Measurements from ENCODE around the gene CLASP1.

CLASP1 gene

GRCh38 chr2:121502781-121503180 is 146.5 kb downstream of the CLASP1 start:
- TF ChIP-seq, protein P1, sequence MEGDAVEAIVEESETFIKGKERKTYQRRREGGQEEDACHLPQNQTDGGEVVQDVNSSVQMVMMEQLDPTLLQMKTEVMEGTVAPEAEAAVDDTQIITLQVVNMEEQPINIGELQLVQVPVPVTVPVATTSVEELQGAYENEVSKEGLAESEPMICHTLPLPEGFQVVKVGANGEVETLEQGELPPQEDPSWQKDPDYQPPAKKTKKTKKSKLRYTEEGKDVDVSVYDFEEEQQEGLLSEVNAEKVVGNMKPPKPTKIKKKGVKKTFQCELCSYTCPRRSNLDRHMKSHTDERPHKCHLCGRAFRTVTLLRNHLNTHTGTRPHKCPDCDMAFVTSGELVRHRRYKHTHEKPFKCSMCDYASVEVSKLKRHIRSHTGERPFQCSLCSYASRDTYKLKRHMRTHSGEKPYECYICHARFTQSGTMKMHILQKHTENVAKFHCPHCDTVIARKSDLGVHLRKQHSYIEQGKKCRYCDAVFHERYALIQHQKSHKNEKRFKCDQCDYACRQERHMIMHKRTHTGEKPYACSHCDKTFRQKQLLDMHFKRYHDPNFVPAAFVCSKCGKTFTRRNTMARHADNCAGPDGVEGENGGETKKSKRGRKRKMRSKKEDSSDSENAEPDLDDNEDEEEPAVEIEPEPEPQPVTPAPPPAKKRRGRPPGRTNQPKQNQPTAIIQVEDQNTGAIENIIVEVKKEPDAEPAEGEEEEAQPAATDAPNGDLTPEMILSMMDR (IDR thresholded peaks at IDR 0.05) = no peak
- peaks cover 0 to 23% (median 4%) of the 10 kb centered on the region in 4 donors for H3K4me1 ChIP-seq
- H3K9me3 ChIP-seq = no peaks in the 10 kb centered on the region
- no peak overlapping the region for H3K27ac ChIP-seq
- DNase-seq = no peak
- intact Hi-C loops (cut with DNase I; ENCODE audit: low total_unique reads) = no loop called here
- H3K4me3 ChIP-seq = no peak overlapping the region
- peaks cover 8 to 11% (median 10%) of the 10 kb centered on the region in 3 donors for H3K36me3 ChIP-seq
- no peaks in the 10 kb centered on the region for H3K27me3 ChIP-seq

- Histone ChIP-seq H3K9me3 (no peaks in the 10 kb centered on the region), H3K27ac (no peak overlapping the region), H3K27me3 (no peaks in the 10 kb centered on the region), H3K36me3 (peaks cover 8 to 11% (median 10%) of the 10 kb centered on the region in 3 donors), H3K4me1 (peaks cover 0 to 23% (median 4%) of the 10 kb centered on the region in 4 donors), H3K4me3 (no peak overlapping the region)
- TF ChIP-seq, protein P1 (IDR thresholded peaks at IDR 0.05) = no peak
- no peak for DNase-seq
- intact Hi-C loops (cut with DNase I; ENCODE audit: low total_unique reads) = no loop called here
These were observed 147.0 kb downstream of the CLASP1 start for GRCh38 chr2:121502246-121502645.

DNA sequence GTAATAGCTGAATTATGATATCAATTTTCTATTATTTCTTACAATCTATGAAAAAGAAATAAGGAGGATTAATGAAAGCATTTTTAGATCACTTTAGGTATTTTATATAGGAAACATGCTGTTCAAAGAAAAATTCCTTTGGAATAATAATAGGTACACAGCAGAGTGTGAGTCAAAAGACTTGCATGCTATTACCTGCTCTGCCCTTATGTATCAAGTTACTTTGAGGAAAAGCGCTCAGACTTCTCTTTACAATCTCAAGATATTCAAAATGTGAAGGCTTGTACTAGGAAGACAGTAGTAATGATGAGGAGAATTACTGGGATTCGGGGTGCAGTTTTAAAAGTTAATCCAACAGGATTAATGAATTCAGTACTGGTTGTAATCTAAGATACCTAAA is 147.7 kb downstream of the CLASP1 start:
- no peak for DNase-seq
- Histone ChIP-seq H3K27ac (no peak overlapping the region), H3K36me3 (peaks cover 8 to 11% (median 10%) of the 10 kb centered on the region in 3 donors), H3K9me3 (no peaks in the 10 kb centered on the region), H3K4me1 (peaks cover 0 to 23% (median 4%) of the 10 kb centered on the region in 4 donors), H3K27me3 (no peaks in the 10 kb centered on the region), H3K4me3 (no peak overlapping the region)
- intact Hi-C loops (cut with DNase I; ENCODE audit: low total_unique reads) = no loop called here
- TF ChIP-seq, protein P1 (IDR thresholded peaks at IDR 0.05) = no peak

- H3K9me3 ChIP-seq = no peaks in the 10 kb centered on the region
- H3K27ac ChIP-seq = no peak overlapping the region
- DNase-seq = no peak
- peaks cover 0 to 23% (median 4%) of the 10 kb centered on the region in 4 donors for H3K4me1 ChIP-seq
- H3K36me3 ChIP-seq = peaks cover 8 to 11% (median 10%) of the 10 kb centered on the region in 3 donors
- intact Hi-C loops (cut with DNase I; ENCODE audit: low total_unique reads) = no loop called here
- TF ChIP-seq, protein P1 (IDR thresholded peaks at IDR 0.05) = no peak
- no peaks in the 10 kb centered on the region for H3K27me3 ChIP-seq
- no peak overlapping the region for H3K4me3 ChIP-seq
These were observed 148.2 kb downstream of the CLASP1 start for GRCh38 chr2:121501031-121501430.

DNA sequence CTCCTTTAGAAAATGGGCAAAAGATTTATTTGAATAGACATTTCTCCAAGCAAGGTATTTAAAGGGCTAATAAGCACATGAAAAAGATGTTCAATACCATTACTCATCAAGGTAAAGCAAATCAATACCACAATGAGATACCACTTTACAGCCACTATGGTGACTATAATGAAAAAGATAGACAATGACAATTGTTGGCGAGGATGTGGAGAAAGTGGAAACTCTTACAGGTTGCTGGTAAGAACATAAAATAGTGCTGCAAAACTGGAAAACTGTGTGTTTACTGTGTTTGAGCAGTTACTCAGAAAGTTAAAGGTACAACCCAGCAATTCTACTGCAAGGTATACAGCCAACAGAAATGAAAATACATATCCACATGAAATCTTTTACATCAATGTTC is 150.5 kb downstream of the CLASP1 start:
- H3K9me3 ChIP-seq = no peaks in the 10 kb centered on the region
- DNase-seq = no peak
- TF ChIP-seq, protein P1 (IDR thresholded peaks at IDR 0.05) = no peak
- no peak overlapping the region for H3K27ac ChIP-seq
- peaks cover 8 to 22% (median 10%) of the 10 kb centered on the region in 3 donors for H3K36me3 ChIP-seq
- H3K4me3 ChIP-seq = no peak overlapping the region
- H3K27me3 ChIP-seq = no peaks in the 10 kb centered on the region
- H3K4me1 ChIP-seq = peaks cover 0 to 13% (median 4%) of the 10 kb centered on the region in 4 donors
- intact Hi-C loops (cut with DNase I; ENCODE audit: low total_unique reads) = no loop called here

GRCh38 chr2:121492409-121492808 is 156.9 kb downstream of the CLASP1 start:
- Histone ChIP-seq H3K4me3 (no peak overlapping the region), H3K9me3 (no peaks in the 10 kb centered on the region), H3K27me3 (no peaks in the 10 kb centered on the region), H3K4me1 (peaks cover 0 to 10% (median 2%) of the 10 kb centered on the region in 4 donors), H3K36me3 (peaks cover 0 to 10% (median 0%) of the 10 kb centered on the region in 3 donors), H3K27ac (no peak overlapping the region)
- intact Hi-C loops (cut with DNase I; ENCODE audit: low total_unique reads) = no loop called here
- TF ChIP-seq, protein P1 (IDR thresholded peaks at IDR 0.05) = no peak
- DNase-seq = no peak
